Peyer's patch (tissue), 4 donors: Measurements from ENCODE around the gene IPMK.

ENCODE experiments used
- POLR2A ChIP-seq, 2 donors: fragments of 450-650 bp; IDR thresholded peaks; one replicate each; pipeline ENCODE4 v1.5.1; 2017; ENCODE audit warnings: antibody characterized with exemption in 2 of 2, mild to moderate bottlenecking in 2 of 2, moderate library complexity in 2 of 2
- TF ChIP-seq, protein P1 (sequence below), 6 experiments: fragments of 450-650 bp in 4 of 6; fragments of 200-600 bp in 2 of 6; sonication (generic) in 1 of 6; IDR thresholded peaks; one replicate each; pipeline ENCODE4 v1.5.1; 2017 to 2019; ENCODE audit warnings: antibody characterized with exemption in 6 of 6, mild to moderate bottlenecking in 3 of 6, moderate library complexity in 1 of 6

DNA sequence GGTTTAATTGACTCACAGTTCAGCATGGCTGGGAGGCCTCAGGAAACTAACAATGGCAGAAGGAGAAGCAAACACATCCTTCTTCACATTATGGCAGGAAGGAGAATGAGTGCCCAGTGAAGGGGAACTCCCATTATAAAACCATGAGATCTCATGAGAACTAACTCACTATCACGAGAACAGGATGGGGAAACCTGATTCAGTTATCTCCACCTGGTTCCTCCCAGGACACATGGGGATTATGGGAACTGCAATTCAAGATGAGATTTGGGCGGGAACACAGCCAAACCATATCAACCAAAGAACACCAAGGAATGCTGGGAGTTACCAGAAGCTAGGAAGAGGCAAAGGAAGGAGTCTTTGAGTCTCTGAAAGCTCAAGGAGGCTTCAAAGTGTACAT, 94.3 kb downstream of the IPMK start:
- TF ChIP-seq POLR2A (IDR thresholded peaks at IDR 0.05), result no peak
- TF ChIP-seq, protein P1, sequence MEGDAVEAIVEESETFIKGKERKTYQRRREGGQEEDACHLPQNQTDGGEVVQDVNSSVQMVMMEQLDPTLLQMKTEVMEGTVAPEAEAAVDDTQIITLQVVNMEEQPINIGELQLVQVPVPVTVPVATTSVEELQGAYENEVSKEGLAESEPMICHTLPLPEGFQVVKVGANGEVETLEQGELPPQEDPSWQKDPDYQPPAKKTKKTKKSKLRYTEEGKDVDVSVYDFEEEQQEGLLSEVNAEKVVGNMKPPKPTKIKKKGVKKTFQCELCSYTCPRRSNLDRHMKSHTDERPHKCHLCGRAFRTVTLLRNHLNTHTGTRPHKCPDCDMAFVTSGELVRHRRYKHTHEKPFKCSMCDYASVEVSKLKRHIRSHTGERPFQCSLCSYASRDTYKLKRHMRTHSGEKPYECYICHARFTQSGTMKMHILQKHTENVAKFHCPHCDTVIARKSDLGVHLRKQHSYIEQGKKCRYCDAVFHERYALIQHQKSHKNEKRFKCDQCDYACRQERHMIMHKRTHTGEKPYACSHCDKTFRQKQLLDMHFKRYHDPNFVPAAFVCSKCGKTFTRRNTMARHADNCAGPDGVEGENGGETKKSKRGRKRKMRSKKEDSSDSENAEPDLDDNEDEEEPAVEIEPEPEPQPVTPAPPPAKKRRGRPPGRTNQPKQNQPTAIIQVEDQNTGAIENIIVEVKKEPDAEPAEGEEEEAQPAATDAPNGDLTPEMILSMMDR (IDR thresholded peaks at IDR 0.05), result no peak
